ENCODE results near the gene DEPDC1. TPM values are rescaled to one million over a fixed set of nuclear protein-coding genes. Genes with fewer than 3 reads are reported as not detected.

Gene DEPDC1, protein sequence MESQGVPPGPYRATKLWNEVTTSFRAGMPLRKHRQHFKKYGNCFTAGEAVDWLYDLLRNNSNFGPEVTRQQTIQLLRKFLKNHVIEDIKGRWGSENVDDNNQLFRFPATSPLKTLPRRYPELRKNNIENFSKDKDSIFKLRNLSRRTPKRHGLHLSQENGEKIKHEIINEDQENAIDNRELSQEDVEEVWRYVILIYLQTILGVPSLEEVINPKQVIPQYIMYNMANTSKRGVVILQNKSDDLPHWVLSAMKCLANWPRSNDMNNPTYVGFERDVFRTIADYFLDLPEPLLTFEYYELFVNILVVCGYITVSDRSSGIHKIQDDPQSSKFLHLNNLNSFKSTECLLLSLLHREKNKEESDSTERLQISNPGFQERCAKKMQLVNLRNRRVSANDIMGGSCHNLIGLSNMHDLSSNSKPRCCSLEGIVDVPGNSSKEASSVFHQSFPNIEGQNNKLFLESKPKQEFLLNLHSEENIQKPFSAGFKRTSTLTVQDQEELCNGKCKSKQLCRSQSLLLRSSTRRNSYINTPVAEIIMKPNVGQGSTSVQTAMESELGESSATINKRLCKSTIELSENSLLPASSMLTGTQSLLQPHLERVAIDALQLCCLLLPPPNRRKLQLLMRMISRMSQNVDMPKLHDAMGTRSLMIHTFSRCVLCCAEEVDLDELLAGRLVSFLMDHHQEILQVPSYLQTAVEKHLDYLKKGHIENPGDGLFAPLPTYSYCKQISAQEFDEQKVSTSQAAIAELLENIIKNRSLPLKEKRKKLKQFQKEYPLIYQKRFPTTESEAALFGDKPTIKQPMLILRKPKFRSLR
- total RNA-seq (2022) (33.0 and 41.7 TPM in 2 replicates), Bru-seq, nascent RNA (percentile 83 among the genes with signal in this experiment), BruChase-seq, experiment 1, labeled RNA remaining after a 6-hour chase (percentile 86 among the genes with signal in this experiment), BruChase-seq, experiment 2, labeled RNA remaining after a 2-hour chase (percentile 90 among the genes with signal in this experiment)
- long read RNA-seq, full-length matches to known transcripts, result 17 of 36 reads
- long read RNA-seq, partial matches to known transcripts, result 5 of 36 reads
- long read RNA-seq, other reads (novel, unspliced or antisense), result 14 of 36 reads

DNA sequence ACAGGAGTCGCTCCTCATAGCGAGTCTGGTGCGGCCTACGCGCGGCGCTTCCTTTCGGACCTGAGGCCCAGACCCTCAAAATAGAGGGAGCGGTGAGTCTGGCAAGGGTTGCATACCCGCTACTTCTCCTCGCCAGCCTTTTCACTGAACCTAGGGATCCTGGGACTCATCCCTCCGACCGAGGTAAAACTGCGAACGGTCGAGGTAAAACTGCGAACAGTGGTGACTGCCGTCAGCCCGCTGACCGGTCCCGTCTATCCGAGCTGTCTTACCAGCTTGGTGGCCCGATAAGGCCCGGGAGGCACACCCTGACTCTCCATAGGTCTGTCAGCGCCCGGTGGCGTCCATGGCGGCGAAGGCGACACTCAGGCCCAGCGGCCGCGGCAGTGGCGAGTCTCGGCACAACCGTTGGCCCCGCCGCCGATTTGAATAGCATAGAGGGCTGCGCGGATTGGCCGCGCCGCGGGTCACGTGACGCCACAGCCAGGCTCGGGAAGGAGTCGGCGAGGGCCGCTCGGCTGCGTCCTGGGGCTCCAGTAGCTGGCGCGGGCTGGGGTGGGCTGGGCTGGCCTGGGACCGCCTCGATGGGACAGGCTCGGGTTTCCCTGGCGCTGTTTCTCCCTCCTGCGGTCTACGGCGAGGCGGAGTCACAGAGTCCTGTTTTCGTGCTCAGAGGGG, at the start of gene DEPDC1:
Gene DEPDC1, minus strand, starts transcription at position 403 of the 678 bp plus-strand sequence. Its CDS starts 83 bp downstream, at position 320.
- CTCF ChIA-PET, result interaction anchor here (0.6 to 0.9 kb wide), 2 partner anchors 53 to 312 kb away, joined by 4 to 8 read pairs; no protein-coding TSS in a partner anchor
- Mint-ChIP-seq H3K4me3 (ENCODE audit: low read depth, unreplicated experiment) (peak within 1 kb of the TSS; percentile 81), H3K9me3 (ENCODE audit: low read depth, unreplicated experiment) (peaks cover 2% of the 10 kb centered on the region), H3K27ac (ENCODE audit: unreplicated experiment) (peak within 1 kb of the TSS; percentile 88), H3K4me1 (ENCODE audit: low read depth, unreplicated experiment) (peaks cover 30% of the 10 kb centered on the region), H3K36me3 (ENCODE audit: insufficient read depth, unreplicated experiment) (peaks cover 18% of the 10 kb centered on the region), H3K27me3 (ENCODE audit: unreplicated experiment) (no peaks in the 10 kb centered on the region)
- intact Hi-C loops (cut with micrococcal nuclease; ENCODE audit: unreplicated experiment), result loop anchor here (1.0 to 5.0 kb wide), 3 partner anchors 54 to 93 kb away; no protein-coding TSS in a partner anchor
- TSS peak; percentile 66 for BruUV-seq (replicated peaks)
- TF ChIP-seq, protein P1, sequence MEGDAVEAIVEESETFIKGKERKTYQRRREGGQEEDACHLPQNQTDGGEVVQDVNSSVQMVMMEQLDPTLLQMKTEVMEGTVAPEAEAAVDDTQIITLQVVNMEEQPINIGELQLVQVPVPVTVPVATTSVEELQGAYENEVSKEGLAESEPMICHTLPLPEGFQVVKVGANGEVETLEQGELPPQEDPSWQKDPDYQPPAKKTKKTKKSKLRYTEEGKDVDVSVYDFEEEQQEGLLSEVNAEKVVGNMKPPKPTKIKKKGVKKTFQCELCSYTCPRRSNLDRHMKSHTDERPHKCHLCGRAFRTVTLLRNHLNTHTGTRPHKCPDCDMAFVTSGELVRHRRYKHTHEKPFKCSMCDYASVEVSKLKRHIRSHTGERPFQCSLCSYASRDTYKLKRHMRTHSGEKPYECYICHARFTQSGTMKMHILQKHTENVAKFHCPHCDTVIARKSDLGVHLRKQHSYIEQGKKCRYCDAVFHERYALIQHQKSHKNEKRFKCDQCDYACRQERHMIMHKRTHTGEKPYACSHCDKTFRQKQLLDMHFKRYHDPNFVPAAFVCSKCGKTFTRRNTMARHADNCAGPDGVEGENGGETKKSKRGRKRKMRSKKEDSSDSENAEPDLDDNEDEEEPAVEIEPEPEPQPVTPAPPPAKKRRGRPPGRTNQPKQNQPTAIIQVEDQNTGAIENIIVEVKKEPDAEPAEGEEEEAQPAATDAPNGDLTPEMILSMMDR (IDR thresholded peaks at IDR 0.05; ENCODE audit: unreplicated experiment), result no peak
- peak; percentile 96 for DNase-seq

DNA sequence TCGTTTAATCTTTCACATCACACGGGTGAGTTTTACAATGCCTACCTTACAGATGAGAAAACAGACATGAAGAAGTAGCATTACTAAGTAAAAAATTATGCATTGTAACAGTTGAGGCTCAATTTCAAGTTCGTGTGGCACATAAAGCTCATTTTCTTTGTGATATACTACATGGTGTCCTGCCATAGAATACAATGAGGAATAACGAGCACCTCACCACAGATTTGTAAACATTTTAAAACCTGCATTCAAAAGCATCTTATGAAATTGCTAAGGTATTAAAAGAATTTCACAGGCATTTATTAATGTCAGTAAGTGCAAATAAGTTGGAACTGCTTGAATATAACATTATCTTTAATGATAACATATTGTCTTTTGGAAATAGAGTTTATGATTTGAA, 47.8 kb upstream of the DEPDC1 start:
- no peaks in the 10 kb centered on the region for H3K36me3 Mint-ChIP-seq (ENCODE audit: insufficient read depth, unreplicated experiment)
- CTCF ChIA-PET, result no interaction called here
- H3K9me3 Mint-ChIP-seq (ENCODE audit: low read depth, unreplicated experiment), result peaks cover 4% of the 10 kb centered on the region
- H3K27ac Mint-ChIP-seq (ENCODE audit: unreplicated experiment), result no peak overlapping the region
- H3K27me3 Mint-ChIP-seq (ENCODE audit: unreplicated experiment), result no peaks in the 10 kb centered on the region
- no peak for DNase-seq
- BruUV-seq (replicated peaks), result no TSS peak
- no peak overlapping the region for H3K4me3 Mint-ChIP-seq (ENCODE audit: low read depth, unreplicated experiment)
- intact Hi-C loops (cut with micrococcal nuclease; ENCODE audit: unreplicated experiment), result no loop called here
- TF ChIP-seq, protein P1 (IDR thresholded peaks at IDR 0.05; ENCODE audit: unreplicated experiment), result no peak
- H3K4me1 Mint-ChIP-seq (ENCODE audit: low read depth, unreplicated experiment), result peaks cover 8% of the 10 kb centered on the region

DNA sequence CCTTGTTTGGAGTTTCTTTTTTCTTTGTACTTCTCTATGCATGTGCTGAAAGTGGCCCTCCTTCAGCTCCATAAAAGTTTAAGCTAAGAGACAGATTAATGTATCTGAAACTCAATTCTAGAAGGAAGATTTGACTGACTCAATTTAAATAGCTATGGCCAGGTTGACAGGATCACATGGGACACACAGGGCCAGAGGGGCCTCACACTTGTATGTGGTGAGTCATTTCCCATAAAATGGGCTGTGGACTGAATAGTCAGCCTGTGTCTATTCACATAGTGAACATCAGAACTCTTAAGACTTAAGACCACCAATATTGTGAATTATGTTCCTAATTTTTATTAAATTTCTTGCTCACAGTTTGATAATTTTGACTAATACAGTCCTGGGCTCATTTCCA, 45.7 kb upstream of the DEPDC1 start:
- CTCF ChIA-PET, result no interaction called here
- H3K4me3 Mint-ChIP-seq (ENCODE audit: low read depth, unreplicated experiment), result no peak overlapping the region
- TF ChIP-seq, protein P1 (IDR thresholded peaks at IDR 0.05; ENCODE audit: unreplicated experiment), result no peak
- no peaks in the 10 kb centered on the region for H3K9me3 Mint-ChIP-seq (ENCODE audit: low read depth, unreplicated experiment)
- no peaks in the 10 kb centered on the region for H3K27me3 Mint-ChIP-seq (ENCODE audit: unreplicated experiment)
- BruUV-seq (replicated peaks), result no TSS peak
- H3K4me1 Mint-ChIP-seq (ENCODE audit: low read depth, unreplicated experiment), result peaks cover 8% of the 10 kb centered on the region
- H3K27ac Mint-ChIP-seq (ENCODE audit: unreplicated experiment), result no peak overlapping the region
- intact Hi-C loops (cut with micrococcal nuclease; ENCODE audit: unreplicated experiment), result no loop called here
- no peak for DNase-seq
- no peaks in the 10 kb centered on the region for H3K36me3 Mint-ChIP-seq (ENCODE audit: insufficient read depth, unreplicated experiment)

DNA sequence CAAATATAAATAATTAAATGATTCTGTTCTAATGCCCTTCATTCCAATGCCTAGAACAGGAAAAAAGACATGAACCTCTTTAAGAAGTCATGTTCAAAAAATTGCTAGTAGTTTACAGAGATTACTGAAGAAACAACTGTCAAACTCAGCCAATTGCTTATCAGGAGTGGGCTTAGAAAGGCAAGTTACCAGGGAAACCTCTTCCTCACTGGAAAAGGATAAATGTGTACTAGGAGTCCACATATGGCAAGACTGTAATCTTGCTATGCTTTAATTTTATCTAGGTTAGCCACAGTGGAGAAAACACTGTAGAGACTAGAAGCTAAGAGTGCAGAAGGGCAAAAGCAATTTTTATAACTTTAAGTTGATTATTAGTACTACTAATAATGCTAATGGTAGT, 42.1 kb upstream of the DEPDC1 start:
- Mint-ChIP-seq H3K4me1 (ENCODE audit: low read depth, unreplicated experiment) (peaks cover 11% of the 10 kb centered on the region), H3K36me3 (ENCODE audit: insufficient read depth, unreplicated experiment) (no peaks in the 10 kb centered on the region), H3K27ac (ENCODE audit: unreplicated experiment) (no peak overlapping the region), H3K9me3 (ENCODE audit: low read depth, unreplicated experiment) (no peaks in the 10 kb centered on the region), H3K27me3 (ENCODE audit: unreplicated experiment) (no peaks in the 10 kb centered on the region), H3K4me3 (ENCODE audit: low read depth, unreplicated experiment) (no peak overlapping the region)
- no TSS peak for BruUV-seq (replicated peaks)
- CTCF ChIA-PET, result no interaction called here
- TF ChIP-seq, protein P1 (IDR thresholded peaks at IDR 0.05; ENCODE audit: unreplicated experiment), result no peak
- intact Hi-C loops (cut with micrococcal nuclease; ENCODE audit: unreplicated experiment), result no loop called here
- no peak for DNase-seq

Measured in Calu3 (cell line).